GM21360 (cell line): Measurements from ENCODE around the gene VDR.

ENCODE experiments used
- ATAC-seq: cut with Tn5 transposase; IDR thresholded peaks from one replicate; pipeline ENCODE4 v1.9.1; 2021; ENCODE audit warnings: mild to moderate bottlenecking, moderate library complexity; ENCODE audit not compliant: unreplicated experiment

VDR gene

GRCh38 chr12:47875746-47876439, 28.9 kb downstream of the VDR start:
- no peak for ATAC-seq

GRCh38 chr12:47874316-47874715, 30.5 kb downstream of the VDR start:
- no peak for ATAC-seq

- ATAC-seq = no peak
These were observed 34.5 kb downstream of the VDR start for GRCh38 chr12:47870175-47870781.

GRCh38 chr12:47868552-47869031, 36.2 kb downstream of the VDR start:
- peak; percentile 74 for ATAC-seq

GRCh38 chr12:47868041-47868440, 36.8 kb downstream of the VDR start:
- peak; percentile 6 for ATAC-seq

- no peak for ATAC-seq
These were observed 37.3 kb downstream of the VDR start for GRCh38 chr12:47867495-47867941.

GRCh38 chr12:47864646-47865235, 40.1 kb downstream of the VDR start:
- ATAC-seq = no peak

GRCh38 chr12:47863985-47864384, 40.8 kb downstream of the VDR start:
- no peak for ATAC-seq

- ATAC-seq = no peak
These were observed 41.3 kb downstream of the VDR start for GRCh38 chr12:47863467-47863866.

GRCh38 chr12:47862881-47863280, 41.9 kb downstream of the VDR start:
- no peak for ATAC-seq

GRCh38 chr12:47862167-47862750, 42.5 kb downstream of the VDR start:
- no peak for ATAC-seq

- no peak for ATAC-seq
These were observed 43.9 kb downstream of the VDR start for GRCh38 chr12:47860873-47861272.

- no peak for ATAC-seq
These were observed 44.4 kb downstream of the VDR start for GRCh38 chr12:47860279-47860841.

- no peak for ATAC-seq
These were observed 46.1 kb downstream of the VDR start for GRCh38 chr12:47858511-47859266.

GRCh38 chr12:47856721-47857575, 47.8 kb downstream of the VDR start:
- ATAC-seq = no peak

GRCh38 chr12:47856094-47856493, 48.7 kb downstream of the VDR start:
- ATAC-seq = no peak

- no peak for ATAC-seq
These were observed 49.3 kb downstream of the VDR start for GRCh38 chr12:47855502-47855901.

GRCh38 chr12:47854531-47854930, 50.3 kb downstream of the VDR start:
- no peak for ATAC-seq

GRCh38 chr12:47852096-47852571, 52.7 kb downstream of the VDR start:
- ATAC-seq = no peak
